ENCODE data around the gene ZNF324. TPM values are rescaled to one million over a fixed set of nuclear protein-coding genes. Genes with fewer than 3 reads are reported as not detected.
A peak's percentile ranks its signal among the peaks of the same experiment; 100 is the strongest.
"Not testable (repeated sequence)": the region's sequence is repeated elsewhere in the genome, so short reads cannot be mapped to it uniquely, and the experiment has no call there.

Gene ZNF324
- total and polyA plus RNA-seq, 4 donors = 4.6 to 13.9 (median 8.9) TPM

DNA sequence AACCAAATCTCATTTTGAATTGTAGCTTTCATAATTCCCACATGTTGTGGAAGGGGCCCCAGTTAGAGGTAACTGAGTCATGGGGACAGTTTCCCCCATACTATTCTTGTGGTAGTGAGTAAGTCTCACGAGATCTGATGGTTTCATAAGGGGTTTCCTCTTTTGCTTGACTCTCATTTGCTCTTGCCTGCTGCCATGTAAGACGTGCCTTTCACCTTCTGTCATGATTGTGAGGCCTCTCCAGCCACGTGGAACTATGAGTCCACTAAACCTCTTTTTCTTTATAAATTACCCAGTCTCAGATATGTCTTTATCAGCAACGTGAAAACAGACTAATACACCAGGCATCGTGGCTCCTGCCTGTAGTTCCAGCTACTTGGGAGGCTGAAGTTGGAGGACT lies 16.9 kb upstream of the ZNF324 start:
- not testable (repeated sequence) for ATAC-seq (ENCODE audit: insufficient read depth, low FRiP score); H3K27me3 ChIP-seq (ENCODE audit: control insufficient read depth in 3 of 3, insufficient read depth in 3 of 3, low read length in 2 of 3); DNase-seq; H3K9me3 ChIP-seq (ENCODE audit: control insufficient read depth in 4 of 4, insufficient read depth in 3 of 4, low read length in 3 of 4); H3K4me3 ChIP-seq; H3K4me1 ChIP-seq (ENCODE audit: control insufficient read depth in 5 of 5, insufficient read depth in 5 of 5, low read length in 5 of 5); H3K36me3 ChIP-seq (ENCODE audit: control insufficient read depth in 4 of 4, insufficient read depth in 4 of 4, low read length in 4 of 4); H3K9ac ChIP-seq (ENCODE audit: insufficient read depth in 1 of 2, low read length in 2 of 2); H3K27ac ChIP-seq (ENCODE audit: low read depth in 1 of 2, low read length in 1 of 2)
- WGBS, 2 donors = 53 to 54% methylated on average over 5 of the region's 5 CpGs

DNA sequence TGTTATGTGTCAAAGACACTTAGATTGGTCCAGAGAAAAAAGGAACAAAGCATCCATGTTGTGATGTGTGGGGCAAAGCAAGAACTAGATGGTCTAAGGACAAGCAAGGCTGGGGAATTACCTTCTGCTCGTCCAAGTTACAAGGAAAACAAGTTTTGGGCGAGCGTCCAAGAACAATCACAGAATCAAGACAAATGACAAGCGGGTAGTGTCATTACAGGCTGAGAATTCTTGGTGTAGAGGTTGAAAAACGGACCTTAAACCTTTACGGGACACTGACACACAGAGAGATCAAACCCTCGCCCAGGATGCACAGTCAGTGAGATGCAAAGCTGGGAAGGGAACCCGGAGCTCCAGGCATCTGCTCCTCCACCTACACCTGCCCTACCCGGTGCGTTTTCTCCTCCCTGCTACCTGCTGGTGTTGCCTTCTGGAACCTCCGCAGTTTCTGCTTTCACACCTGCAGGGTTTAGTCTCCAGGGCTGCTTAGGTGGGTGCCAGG lies 16.0 kb upstream of the ZNF324 start:
- H3K36me3 ChIP-seq (ENCODE audit: control insufficient read depth in 4 of 4, insufficient read depth in 4 of 4, low read length in 4 of 4) = peaks cover 0 to 6% (median 2%) of the 10 kb centered on the region in 4 donors
- no peaks in the 10 kb centered on the region for H3K27me3 ChIP-seq (ENCODE audit: control insufficient read depth in 3 of 3, insufficient read depth in 3 of 3, low read length in 2 of 3)
- DNase-seq (peak in 2 of 3 donors; percentile 18 to 36), ATAC-seq (ENCODE audit: insufficient read depth, low FRiP score) (no peak)
- H3K9me3 ChIP-seq (ENCODE audit: control insufficient read depth in 4 of 4, insufficient read depth in 3 of 4, low read length in 3 of 4) = peaks cover 0 to 2% (median 0%) of the 10 kb centered on the region in 4 donors
- peak overlapping the region; percentile 15 for H3K4me3 ChIP-seq
- peaks cover 0 to 4% (median 0%) of the 10 kb centered on the region in 5 donors for H3K4me1 ChIP-seq (ENCODE audit: control insufficient read depth in 5 of 5, insufficient read depth in 5 of 5, low read length in 5 of 5)
- TF ChIP-seq, protein P1, sequence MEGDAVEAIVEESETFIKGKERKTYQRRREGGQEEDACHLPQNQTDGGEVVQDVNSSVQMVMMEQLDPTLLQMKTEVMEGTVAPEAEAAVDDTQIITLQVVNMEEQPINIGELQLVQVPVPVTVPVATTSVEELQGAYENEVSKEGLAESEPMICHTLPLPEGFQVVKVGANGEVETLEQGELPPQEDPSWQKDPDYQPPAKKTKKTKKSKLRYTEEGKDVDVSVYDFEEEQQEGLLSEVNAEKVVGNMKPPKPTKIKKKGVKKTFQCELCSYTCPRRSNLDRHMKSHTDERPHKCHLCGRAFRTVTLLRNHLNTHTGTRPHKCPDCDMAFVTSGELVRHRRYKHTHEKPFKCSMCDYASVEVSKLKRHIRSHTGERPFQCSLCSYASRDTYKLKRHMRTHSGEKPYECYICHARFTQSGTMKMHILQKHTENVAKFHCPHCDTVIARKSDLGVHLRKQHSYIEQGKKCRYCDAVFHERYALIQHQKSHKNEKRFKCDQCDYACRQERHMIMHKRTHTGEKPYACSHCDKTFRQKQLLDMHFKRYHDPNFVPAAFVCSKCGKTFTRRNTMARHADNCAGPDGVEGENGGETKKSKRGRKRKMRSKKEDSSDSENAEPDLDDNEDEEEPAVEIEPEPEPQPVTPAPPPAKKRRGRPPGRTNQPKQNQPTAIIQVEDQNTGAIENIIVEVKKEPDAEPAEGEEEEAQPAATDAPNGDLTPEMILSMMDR (IDR thresholded peaks at IDR 0.05; ENCODE audit: control extremely low read depth, extremely low read depth) = no peak
- peak overlapping the region in 1 of 2 donors; percentile 0 for H3K9ac ChIP-seq (ENCODE audit: insufficient read depth in 1 of 2, low read length in 2 of 2)
- 7 to 9% methylated on average over 11 of the region's 11 CpGs for WGBS, 2 donors
- peak overlapping the region in 1 of 2 donors; percentile 17 for H3K27ac ChIP-seq (ENCODE audit: low read depth in 1 of 2, low read length in 1 of 2)

DNA sequence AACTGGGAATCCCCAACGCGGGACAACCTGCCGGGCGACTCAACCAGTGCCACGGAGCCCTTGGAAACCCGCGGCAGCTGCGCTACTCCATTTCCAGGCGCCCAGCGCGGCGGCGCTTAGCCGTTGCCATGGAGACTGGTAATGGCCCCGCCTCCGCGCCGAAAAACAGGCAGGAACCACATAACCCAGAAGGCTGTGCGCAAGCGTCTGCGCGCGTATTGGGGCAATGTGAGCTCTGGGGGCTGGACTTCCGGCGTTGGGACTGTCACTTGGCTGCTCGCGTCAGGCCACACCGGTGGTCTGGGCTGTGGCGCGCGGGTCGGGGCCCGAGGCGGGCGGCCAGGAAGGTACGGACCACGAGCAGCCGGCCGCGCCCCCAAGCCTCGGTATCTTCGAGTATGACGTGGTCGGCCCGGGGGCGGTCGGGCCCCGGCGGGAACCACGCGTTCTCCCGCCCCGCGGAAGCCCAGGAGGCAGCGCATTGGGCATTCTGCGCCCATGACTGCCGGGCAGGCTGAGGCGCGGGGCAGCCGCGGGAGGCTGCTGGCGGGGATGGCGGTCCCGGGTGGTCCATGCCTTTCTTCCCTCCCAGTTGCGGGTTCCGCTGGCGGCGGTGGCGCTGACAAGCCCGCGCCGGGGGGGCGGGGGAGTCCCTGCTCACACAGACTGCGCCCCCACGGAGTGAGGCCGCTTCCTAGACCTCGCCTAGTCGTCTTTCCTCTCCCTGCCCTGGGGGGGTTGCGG lies 15.3 kb upstream of the ZNF324 start, which contains the start of gene ZNF324B:
Gene ZNF324B (plus strand): TSS at position 265 of the 744 bp plus-strand sequence. CDS start 2,080 bp downstream, outside the sequence.
- peak; percentile 97 for DNase-seq
- H3K4me3 ChIP-seq = peak within 1 kb of the TSS; percentile 83
- TF ChIP-seq, protein P1 (IDR thresholded peaks at IDR 0.05; ENCODE audit: control extremely low read depth, extremely low read depth) = no peak
- peak within 1 kb of the TSS; percentile 0 to 39 for H3K9ac ChIP-seq (ENCODE audit: insufficient read depth in 1 of 2, low read length in 2 of 2)
- WGBS, 2 donors = 0% methylated on average over 44 to 79 of the region's 79 CpGs
- H3K36me3 ChIP-seq (ENCODE audit: control insufficient read depth in 4 of 4, insufficient read depth in 4 of 4, low read length in 4 of 4) = peaks cover 0 to 12% (median 5%) of the 10 kb centered on the region in 4 donors
- H3K9me3 ChIP-seq (ENCODE audit: control insufficient read depth in 4 of 4, insufficient read depth in 3 of 4, low read length in 3 of 4) = peaks cover 0 to 2% (median 0%) of the 10 kb centered on the region in 4 donors
- H3K27ac ChIP-seq (ENCODE audit: low read depth in 1 of 2, low read length in 1 of 2) = peak within 1 kb of the TSS; percentile 72 to 74
- peak; percentile 98 for ATAC-seq (ENCODE audit: insufficient read depth, low FRiP score)
- H3K27me3 ChIP-seq (ENCODE audit: control insufficient read depth in 3 of 3, insufficient read depth in 3 of 3, low read length in 2 of 3) = no peaks in the 10 kb centered on the region
- peaks cover 0 to 4% (median 0%) of the 10 kb centered on the region in 5 donors for H3K4me1 ChIP-seq (ENCODE audit: control insufficient read depth in 5 of 5, insufficient read depth in 5 of 5, low read length in 5 of 5)

DNA sequence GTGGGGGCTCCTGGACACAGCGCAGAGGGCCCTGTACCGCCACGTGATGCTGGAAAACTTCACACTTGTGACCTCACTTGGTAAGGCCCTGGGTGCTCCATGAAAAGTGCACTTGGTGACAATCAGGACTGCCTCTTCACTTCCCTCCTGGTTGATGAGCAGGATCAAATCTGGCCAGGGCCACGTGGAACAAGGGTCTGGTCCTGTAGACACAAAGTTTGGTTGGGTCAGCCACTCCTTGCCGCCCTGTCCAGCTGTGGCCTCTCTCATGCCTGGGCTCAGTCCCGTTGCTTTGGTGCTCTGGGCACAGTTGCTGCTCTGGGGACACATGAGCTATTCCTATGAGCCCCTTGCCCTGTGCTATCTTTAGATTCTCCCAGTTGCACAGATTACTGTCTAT lies 13.1 kb upstream of the ZNF324 start:
- peaks cover 0 to 2% (median 0%) of the 10 kb centered on the region in 4 donors for H3K9me3 ChIP-seq (ENCODE audit: control insufficient read depth in 4 of 4, insufficient read depth in 3 of 4, low read length in 3 of 4)
- WGBS, 2 donors = 97% methylated on average over 6 of the region's 6 CpGs
- ATAC-seq (ENCODE audit: insufficient read depth, low FRiP score) = no peak
- peaks cover 0 to 4% (median 0%) of the 10 kb centered on the region in 5 donors for H3K4me1 ChIP-seq (ENCODE audit: control insufficient read depth in 5 of 5, insufficient read depth in 5 of 5, low read length in 5 of 5)
- TF ChIP-seq, protein P1 (IDR thresholded peaks at IDR 0.05; ENCODE audit: control extremely low read depth, extremely low read depth) = no peak
- H3K4me3 ChIP-seq = no peak overlapping the region
- H3K27ac ChIP-seq (ENCODE audit: low read depth in 1 of 2, low read length in 1 of 2) = no peak overlapping the region
- no peak overlapping the region for H3K9ac ChIP-seq (ENCODE audit: insufficient read depth in 1 of 2, low read length in 2 of 2)
- H3K27me3 ChIP-seq (ENCODE audit: control insufficient read depth in 3 of 3, insufficient read depth in 3 of 3, low read length in 2 of 3) = no peaks in the 10 kb centered on the region
- no peak for DNase-seq
- peaks cover 3 to 16% (median 9%) of the 10 kb centered on the region in 4 donors for H3K36me3 ChIP-seq (ENCODE audit: control insufficient read depth in 4 of 4, insufficient read depth in 4 of 4, low read length in 4 of 4)

All from lung (tissue), 12 donors.